GM12878 (cell line): ENCODE measurements around the gene CHIC2. TPM values are rescaled to one million over a fixed set of nuclear protein-coding genes. Genes with fewer than 3 reads are reported as not detected.

Experiments
- ATAC-seq: fragments of 200-7000 bp; cut with Tn5 transposase; 3 replicates; pipeline ENCODE4 v1.9.1; 2020; ENCODE audit warnings: mild to moderate bottlenecking, moderate library complexity
- BruUV-seq: library from RNA; stranded (reverse); fragments of 400-500 nt; replicated peaks from 2 replicates; lab custom pipeline; 2021; lab: Mats Ljungman, UMichigan
- CTCF ChIA-PET: fragments of 300-600 bp; sonication (Branson Sonifier 250); formaldehyde crosslinking; extraction: SDS; loops from one replicate; lab custom pipeline; 2021; ENCODE audit warnings: inconsistent platforms; lab: Yijun Ruan, JAX
- POLR2A ChIA-PET: fragments of 350-600 bp; formaldehyde crosslinking; extraction: SDS; loops from one replicate; lab custom pipeline; 2021; ENCODE audit warnings: inconsistent platforms; lab: Charles Lee
- RAD21 ChIA-PET: fragments of 300-600 bp; sonication (Branson Sonifier 250); formaldehyde crosslinking; loops from one replicate; lab custom pipeline; 2023; ENCODE audit warnings: antibody characterized with exemption; ENCODE audit not compliant: unreplicated experiment; lab: Charles Lee
- SMC1A ChIA-PET: fragments of 300-600 bp; sonication (Branson Sonifier 250); formaldehyde crosslinking; loops from one replicate; lab custom pipeline; 2023; ENCODE audit not compliant: unreplicated experiment, uncharacterized antibody; lab: Charles Lee
- DNase-seq: peaks from one replicate; pipeline ENCODE4 v3.0.0-alpha.2; 2011; ENCODE audit warnings: low read depth, low spot score
- FAIRE-seq: peaks from 3 replicates; lab custom pipeline; 2011; peaks lifted over from hg19 to GRCh38; lab: Jason Lieb, UNC
- H2AFZ ChIP-seq: 2 replicates; pipeline ENCODE4 v1.6.0; 2011; ENCODE audit warnings: low read depth, low read length, control low read depth; ENCODE audit not compliant: control insufficient read depth
- H3K27ac ChIP-seq: 2 replicates; pipeline ENCODE4 v1.5.1; 2011; ENCODE audit warnings: control low read depth; ENCODE audit not compliant: control insufficient read depth, insufficient read depth
- H3K27me3 ChIP-seq, 2 experiments: replicated peaks in 1 of 2; 2 replicates each; pipeline versions ENCODE4 v1.6.0 to v1.6.1; 2011; ENCODE audit warnings: low read length in 1 of 2; ENCODE audit not compliant: control insufficient read depth in 2 of 2, insufficient read depth in 2 of 2
- H3K36me3 ChIP-seq, 2 experiments: 2 replicates each; pipeline ENCODE4 v1.5.1; 2011; ENCODE audit warnings: low read length in 1 of 2; ENCODE audit not compliant: control insufficient read depth in 2 of 2, insufficient read depth in 2 of 2
- H3K4me1 ChIP-seq: 2 replicates; pipeline ENCODE4 v1.6.1; 2011; ENCODE audit warnings: mild to moderate bottlenecking, low read length, moderate library complexity, mixed read lengths; ENCODE audit not compliant: control insufficient read depth, insufficient read depth
- H3K4me2 ChIP-seq: 2 replicates; pipeline ENCODE4 v1.6.0; 2011; ENCODE audit warnings: control low read depth; ENCODE audit not compliant: control insufficient read depth, insufficient read depth
- H3K4me3 ChIP-seq: fragments of 200-600 bp; sonication (generic); 2 replicates; pipeline ENCODE4 v1.5.1; 2016
- H3K79me2 ChIP-seq: 2 replicates; pipeline ENCODE4 v1.6.0; 2011; ENCODE audit warnings: low read length; ENCODE audit not compliant: control insufficient read depth, insufficient read depth
- H3K9ac ChIP-seq: 2 replicates; pipeline ENCODE4 v1.8.0; 2011; ENCODE audit warnings: low read length, control low read depth, mixed read lengths; ENCODE audit not compliant: control insufficient read depth, insufficient read depth
- H3K9me3 ChIP-seq: replicated peaks from 3 replicates; pipeline ENCODE4 v1.5.1; 2011; ENCODE audit warnings: mild to moderate bottlenecking, low read length; ENCODE audit not compliant: control insufficient read depth, insufficient read depth
- H4K20me1 ChIP-seq: 2 replicates; pipeline ENCODE4 v1.6.0; 2011; ENCODE audit not compliant: control insufficient read depth, insufficient read depth
- ESRRA ChIP-seq: IDR thresholded peaks from 2 replicates; pipeline ENCODE4 v1.6.1; 2012; ENCODE audit warnings: mild to moderate bottlenecking, low read length, improper control_type of control experiment
- FOXK2 ChIP-seq: fragments of 450-650 bp; IDR thresholded peaks from 2 replicates; pipeline ENCODE4 v1.6.1; 2017; ENCODE audit warnings: mild to moderate bottlenecking, moderate library complexity
- IKZF1 ChIP-seq: fragments of 450-650 bp; conservative IDR thresholded peaks from 2 replicates; pipeline ENCODE4 v1.6.1; 2017; ENCODE audit warnings: antibody characterized with exemption, mild to moderate bottlenecking
- JUNB ChIP-seq: IDR thresholded peaks from 2 replicates; pipeline ENCODE4 v1.6.1; 2016; ENCODE audit warnings: antibody characterized with exemption, mild to moderate bottlenecking
- NRF1 ChIP-seq: conservative IDR thresholded peaks from 2 replicates; pipeline ENCODE4 v1.6.1; 2011; ENCODE audit warnings: mild to moderate bottlenecking, low read depth, low read length, improper control_type of control experiment
- RAD51 ChIP-seq: fragments of 450-650 bp; IDR thresholded peaks from 2 replicates; pipeline ENCODE4 v1.6.1; 2016; ENCODE audit warnings: moderate library complexity, mild to moderate bottlenecking, inconsistent platforms
- RBBP5 ChIP-seq: fragments of 200-600 bp; sonication (generic); conservative IDR thresholded peaks from 2 replicates; pipeline ENCODE4 v1.6.1; 2016
- SREBF1 ChIP-seq: IDR thresholded peaks from 2 replicates; pipeline ENCODE4 v1.6.1; 2012; ENCODE audit warnings: mild to moderate bottlenecking, low read length
- TARDBP ChIP-seq: IDR thresholded peaks from 2 replicates; pipeline ENCODE4 v1.6.1; 2016; ENCODE audit warnings: borderline replicate concordance
- WGBS: methylation state at CpG from one replicate; pipeline ENCODE4 v1.1.6; 2016; ENCODE audit warnings: low lambda C conversion rate; ENCODE audit not compliant: insufficient replicate concordance, insufficient coverage; ENCODE audit errors: missing lambda C conversion rate; 5-methylcytosine and 5-hydroxymethylcytosine counted together
- in situ Hi-C: fragments of 300-500 bp; cut with MboI; formaldehyde crosslinking; loops from 9 replicates; pipeline ENCODE4 v1.14.3; 2018; ENCODE audit warnings: mixed read lengths
- intact Hi-C: fragments of 100-400 bp; cut with micrococcal nuclease; formaldehyde crosslinking; loops from one replicate; pipeline ENCODE4 v1.14.2; 2022; ENCODE audit not compliant: unreplicated experiment
- polyA plus RNA-seq, 11 experiments: library from polyadenylated mRNA; depleted of rRNA in 4 of 11; unstranded in 6 of 11; stranded (reverse) in 5 of 11; fragments of >200 nt; fragmentation: Nextera tagmentation in 4 of 11; fragmentation: Illumina TruSeq in 1 of 11; extraction: Ambion mirVana in 4 of 11; extraction: Trizol in 1 of 11; gene quantifications; 1 replicate in 1 of 11; 2 replicates in 10 of 11; pipeline versions ENCODE4 v1.2.1 to v1.2.3, GENCODE V29; 2011 to 2016; ENCODE audit warnings: inconsistent platforms in 2 of 11, missing spikeins in 2 of 11, low read depth in 1 of 11
- total RNA-seq, 4 experiments: library from RNA; depleted of rRNA in 3 of 4; stranded (reverse); fragments of >200 nt in 3 of 4; fragmentation: Illumina TruSeq in 1 of 4; extraction: Trizol in 1 of 4; gene quantifications; 2 replicates each; pipeline versions ENCODE4 v1.2.1 to v1.2.3, GENCODE V29; 2013 to 2021
- TF ChIP-seq, protein P1 (sequence below): fragments of 450-650 bp; IDR thresholded peaks from 2 replicates; pipeline ENCODE4 v1.6.1; 2014; ENCODE audit warnings: mild to moderate bottlenecking
- TF ChIP-seq, protein P2 (sequence below), 3 experiments: IDR thresholded peaks in 2 of 3; conservative IDR thresholded peaks in 1 of 3; 2 replicates each; pipeline ENCODE4 v1.5.1; 2011; ENCODE audit warnings: low read depth in 3 of 3, low read length in 3 of 3, mild to moderate bottlenecking in 3 of 3, control low read depth in 2 of 3, moderate library complexity in 2 of 3, inconsistent platforms in 1 of 3, mixed read lengths in 1 of 3; ENCODE audit not compliant: control insufficient read depth in 2 of 3, insufficient read depth in 1 of 3; ENCODE audit errors: extremely low read depth in 1 of 3

Gene CHIC2
- total and polyA plus RNA-seq, 10 of the 15 experiments (the other 5 are each of a cell fraction or from before 2014, with no cell fraction given), result 0.80 to 24.4 (median 12.2) TPM

DNA sequence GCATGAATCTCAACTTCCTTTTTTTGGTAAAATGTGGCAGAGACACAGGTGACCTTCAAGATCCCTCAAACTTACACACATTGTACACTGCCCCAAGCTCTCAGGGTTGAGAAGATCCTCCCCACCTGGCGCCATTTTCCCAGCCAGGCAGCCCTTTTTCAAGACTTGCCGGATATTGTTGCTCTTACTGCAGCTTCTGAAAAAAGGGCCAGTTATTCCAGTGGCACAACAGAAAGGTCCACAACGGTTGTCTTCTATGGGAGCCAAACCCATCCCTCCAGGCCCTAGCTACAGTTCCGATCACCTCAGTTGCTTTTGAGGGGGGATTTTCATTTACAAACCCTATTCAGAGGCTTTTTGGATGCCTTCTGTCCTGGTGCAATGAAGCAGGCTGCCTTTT, 101.1 kb downstream of the CHIC2 start (continued):
- TF ChIP-seq RBBP5 (no peak), IKZF1 (no peak), NRF1 (no peak)
- TF ChIP-seq, protein P1, sequence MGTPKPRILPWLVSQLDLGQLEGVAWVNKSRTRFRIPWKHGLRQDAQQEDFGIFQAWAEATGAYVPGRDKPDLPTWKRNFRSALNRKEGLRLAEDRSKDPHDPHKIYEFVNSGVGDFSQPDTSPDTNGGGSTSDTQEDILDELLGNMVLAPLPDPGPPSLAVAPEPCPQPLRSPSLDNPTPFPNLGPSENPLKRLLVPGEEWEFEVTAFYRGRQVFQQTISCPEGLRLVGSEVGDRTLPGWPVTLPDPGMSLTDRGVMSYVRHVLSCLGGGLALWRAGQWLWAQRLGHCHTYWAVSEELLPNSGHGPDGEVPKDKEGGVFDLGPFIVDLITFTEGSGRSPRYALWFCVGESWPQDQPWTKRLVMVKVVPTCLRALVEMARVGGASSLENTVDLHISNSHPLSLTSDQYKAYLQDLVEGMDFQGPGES, result no peak
- TF ChIP-seq, all 136 proteins: peak for 0

DNA sequence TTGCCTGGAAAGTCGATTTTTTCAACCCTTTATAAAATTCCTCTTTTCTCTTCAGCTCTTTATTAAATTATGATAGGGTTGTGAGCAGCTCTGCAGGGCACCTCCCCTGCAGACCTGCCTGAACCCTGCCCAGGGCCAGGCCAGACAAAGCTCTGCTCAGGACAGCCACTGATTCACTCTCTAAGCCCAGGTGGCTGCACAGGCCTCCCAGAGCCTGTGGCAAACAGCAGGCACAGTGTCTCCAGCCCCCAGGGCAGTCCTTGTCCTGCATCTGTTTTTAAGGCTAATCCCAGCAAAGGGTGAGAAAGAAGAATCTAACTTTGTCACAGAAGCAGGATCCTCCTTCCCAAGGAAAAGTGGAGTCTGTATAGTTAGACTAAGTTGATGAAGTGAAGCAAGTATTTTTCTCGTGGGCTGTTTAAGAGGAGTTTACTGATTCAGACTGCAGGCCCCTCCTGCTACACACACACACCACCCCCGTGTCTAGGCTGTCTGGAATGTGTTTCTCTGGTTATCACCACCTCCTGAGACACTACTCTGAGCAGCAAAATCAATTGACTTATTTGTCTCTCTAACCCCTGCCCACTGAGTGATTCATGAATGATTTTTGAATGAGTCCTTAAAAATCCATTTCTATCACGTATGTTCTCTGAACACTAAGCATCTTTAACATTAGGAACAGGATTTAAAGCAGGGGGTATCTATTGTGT, 101.7 kb downstream of the CHIC2 start:
- no peak for FAIRE-seq
- Histone ChIP-seq H3K27me3 (peaks cover 0 to 2% of the 10 kb centered on the region in 2 experiments; a peak in 2 of 4 replicates), H3K27ac (no peak overlapping the region), H3K9ac (no peak overlapping the region), H3K9me3 (no peaks in the 10 kb centered on the region), H2AFZ (no peak overlapping the region), H3K36me3 (no peaks in the 10 kb centered on the region), H4K20me1 (no peaks in the 10 kb centered on the region), H3K4me2 (no peak overlapping the region), H3K4me1 (no peaks in the 10 kb centered on the region), H3K4me3 (no peak overlapping the region), H3K79me2 (no peaks in the 10 kb centered on the region)
- ChIA-PET CTCF (no interaction called here), RAD21 (no interaction called here), SMC1A (no interaction called here), POLR2A (no interaction called here)
- no TSS peak for BruUV-seq
- no peak for DNase-seq
- no peak for ATAC-seq
- in situ Hi-C loops (no loop called here), intact Hi-C loops (no loop called here)
- TF ChIP-seq, protein P2, sequence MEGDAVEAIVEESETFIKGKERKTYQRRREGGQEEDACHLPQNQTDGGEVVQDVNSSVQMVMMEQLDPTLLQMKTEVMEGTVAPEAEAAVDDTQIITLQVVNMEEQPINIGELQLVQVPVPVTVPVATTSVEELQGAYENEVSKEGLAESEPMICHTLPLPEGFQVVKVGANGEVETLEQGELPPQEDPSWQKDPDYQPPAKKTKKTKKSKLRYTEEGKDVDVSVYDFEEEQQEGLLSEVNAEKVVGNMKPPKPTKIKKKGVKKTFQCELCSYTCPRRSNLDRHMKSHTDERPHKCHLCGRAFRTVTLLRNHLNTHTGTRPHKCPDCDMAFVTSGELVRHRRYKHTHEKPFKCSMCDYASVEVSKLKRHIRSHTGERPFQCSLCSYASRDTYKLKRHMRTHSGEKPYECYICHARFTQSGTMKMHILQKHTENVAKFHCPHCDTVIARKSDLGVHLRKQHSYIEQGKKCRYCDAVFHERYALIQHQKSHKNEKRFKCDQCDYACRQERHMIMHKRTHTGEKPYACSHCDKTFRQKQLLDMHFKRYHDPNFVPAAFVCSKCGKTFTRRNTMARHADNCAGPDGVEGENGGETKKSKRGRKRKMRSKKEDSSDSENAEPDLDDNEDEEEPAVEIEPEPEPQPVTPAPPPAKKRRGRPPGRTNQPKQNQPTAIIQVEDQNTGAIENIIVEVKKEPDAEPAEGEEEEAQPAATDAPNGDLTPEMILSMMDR (IDR thresholded peaks at IDR 0.05 in 2 of 3, conservative IDR thresholded peaks at IDR 0.05 in 1 of 3; ENCODE audit: control insufficient read depth in 2 of 3, extremely low read depth in 1 of 3, insufficient read depth in 1 of 3, low read depth in 3 of 3, low read length in 3 of 3), result no peak
- no peak for TF ChIP-seq ESRRA
- no peak for TF ChIP-seq FOXK2
- TF ChIP-seq TARDBP, result no peak
- no peak for TF ChIP-seq RAD51
- no peak for TF ChIP-seq JUNB
- no peak for TF ChIP-seq SREBF1
- no peak for TF ChIP-seq RBBP5
- WGBS, result 7% methylated on average over 4 of the region's 4 CpGs
